LHCN-M2 (cell line): Measurements from ENCODE around the gene PRSS57. TPM values are rescaled to one million over a fixed set of nuclear protein-coding genes. Genes with fewer than 3 reads are reported as not detected.

Experiments used
- DNase-seq: peaks from one replicate; pipeline ENCODE4 v3.0.0-alpha.2; 2012; ENCODE audit warnings: low read depth
- total RNA-seq: library from RNA; depleted of rRNA; stranded (reverse); fragments of >200 nt; gene quantifications from 2 replicates; pipeline ENCODE4 v1.2.3, GENCODE V29; 2014

The PRSS57 gene
- total RNA-seq, 1 experiment from 2014 or later: not detected

GRCh38 chr19:652467-653389 is 42.5 kb downstream of the PRSS57 start:
- no peak for DNase-seq

- no peak for DNase-seq
These were observed 43.3 kb downstream of the PRSS57 start for GRCh38 chr19:651991-652390.

- no peak for DNase-seq
These were observed 44.0 kb downstream of the PRSS57 start for GRCh38 chr19:651114-651818.

GRCh38 chr19:650121-650520 is 45.1 kb downstream of the PRSS57 start:
- DNase-seq: no peak

- DNase-seq: no peak
These were observed 46.1 kb downstream of the PRSS57 start for GRCh38 chr19:648904-649801.

GRCh38 chr19:648305-648704 is 46.9 kb downstream of the PRSS57 start:
- DNase-seq: no peak

GRCh38 chr19:647566-648284 is 47.5 kb downstream of the PRSS57 start:
- no peak for DNase-seq

- no peak for DNase-seq
These were observed 48.3 kb downstream of the PRSS57 start for GRCh38 chr19:646779-647565.

- no peak for DNase-seq
These were observed 49.1 kb downstream of the PRSS57 start for GRCh38 chr19:645912-646778.

GRCh38 chr19:644789-645188 is 50.5 kb downstream of the PRSS57 start:
- DNase-seq: no peak

GRCh38 chr19:644363-644762 is 50.9 kb downstream of the PRSS57 start:
- no peak for DNase-seq

GRCh38 chr19:643736-644135 is 51.5 kb downstream of the PRSS57 start:
- no peak for DNase-seq

- no peak for DNase-seq
These were observed 52.2 kb downstream of the PRSS57 start for GRCh38 chr19:642767-643727.

GRCh38 chr19:641702-642101 is 53.5 kb downstream of the PRSS57 start:
- DNase-seq: no peak

- no peak for DNase-seq
These were observed 54.6 kb downstream of the PRSS57 start for GRCh38 chr19:640606-641189.

- DNase-seq: no peak
These were observed 55.1 kb downstream of the PRSS57 start for GRCh38 chr19:640161-640558.

- DNase-seq: peak; percentile 71
These were observed 55.7 kb downstream of the PRSS57 start, which contains the start of gene FGF22 for GRCh38 chr19:639253-640160. TSS of gene FGF22 (plus strand) at chr19:639879. CDS start at chr19:639926, 47 bp downstream.
